MCF 10A (cell line): ENCODE measurements around the gene PARP12. TPM values are rescaled to one million over a fixed set of nuclear protein-coding genes. Genes with fewer than 3 reads are reported as not detected.

ENCODE experiments used
- BruUV-seq: library from RNA; stranded (reverse); fragments of 400-500 nt; replicated peaks from 2 replicates; lab custom pipeline; 2021; lab: Mats Ljungman, UMichigan
- CTCF ChIA-PET: fragments of 300-600 bp; sonication (Branson Sonifier 250); formaldehyde crosslinking; extraction: SDS; loops from one replicate; lab custom pipeline; 2021; ENCODE audit warnings: antibody characterized with exemption, inconsistent platforms; lab: Yijun Ruan, JAX
- POLR2A ChIA-PET: fragments of 300-600, 350-650 bp; sonication (Branson Sonifier 250); formaldehyde crosslinking; extraction: SDS; loops from one replicate; lab custom pipeline; 2020; ENCODE audit warnings: antibody characterized with exemption, inconsistent platforms; lab: Yijun Ruan, JAX
- DNase-seq: peaks from one replicate; pipeline ENCODE4 v3.0.0-alpha.2; 2018; ENCODE audit not compliant: unreplicated experiment
- H3K27ac Mint-ChIP-seq: one replicate; pipeline ENCODE4 v1.8.0; 2022; ENCODE audit warnings: mild to moderate bottlenecking, low read depth, mixed read lengths; ENCODE audit not compliant: unreplicated experiment
- H3K27me3 Mint-ChIP-seq: one replicate; pipeline ENCODE4 v1.8.0; 2022; ENCODE audit warnings: mixed read lengths; ENCODE audit not compliant: insufficient read depth, unreplicated experiment
- H3K36me3 Mint-ChIP-seq: one replicate; pipeline ENCODE4 v1.8.0; 2022; ENCODE audit warnings: mild to moderate bottlenecking, moderate library complexity, mixed read lengths; ENCODE audit not compliant: insufficient read depth, unreplicated experiment
- H3K4me1 Mint-ChIP-seq: one replicate; pipeline ENCODE4 v1.8.0; 2022; ENCODE audit warnings: mixed read lengths; ENCODE audit not compliant: insufficient read depth, unreplicated experiment
- H3K4me3 Mint-ChIP-seq: one replicate; pipeline ENCODE4 v1.8.0; 2022; ENCODE audit warnings: mild to moderate bottlenecking, moderate library complexity, mixed read lengths; ENCODE audit not compliant: unreplicated experiment
- H3K9me3 Mint-ChIP-seq: one replicate; pipeline ENCODE4 v1.8.0; 2022; ENCODE audit warnings: mixed read lengths; ENCODE audit not compliant: unreplicated experiment
- CTCF ChIP-seq: fragments of 200-600 bp; IDR thresholded peaks from one replicate; pipeline ENCODE4 v1.8.0; 2022; ENCODE audit warnings: antibody characterized with exemption, mild to moderate bottlenecking; ENCODE audit not compliant: unreplicated experiment
- intact Hi-C: fragments of 100-400 bp; cut with micrococcal nuclease; formaldehyde crosslinking; loops from 2 replicates; pipeline ENCODE4 v1.14.1; 2022
- total RNA-seq: library from RNA; stranded (reverse); gene quantifications from 2 replicates; pipeline ENCODE4 v1.2.3, GENCODE V29; 2022

The PARP12 gene
- total RNA-seq, 1 experiment from 2014 or later, result 35.0 TPM

- ChIA-PET CTCF (no interaction called here), POLR2A (interaction anchor here (0.6 kb wide), 1 partner anchor 13 kb away, joined by 3 read pairs; no protein-coding TSS in a partner anchor)
- H3K4me3 Mint-ChIP-seq, result no peak overlapping the region
- H3K4me1 Mint-ChIP-seq, result no peaks in the 10 kb centered on the region
- no peak overlapping the region for H3K27ac Mint-ChIP-seq
- H3K9me3 Mint-ChIP-seq, result peaks cover 8% of the 10 kb centered on the region
- no peak for DNase-seq
- BruUV-seq, result no TSS peak
- TF ChIP-seq CTCF, result no peak
- no peaks in the 10 kb centered on the region for H3K27me3 Mint-ChIP-seq
- no peaks in the 10 kb centered on the region for H3K36me3 Mint-ChIP-seq
- intact Hi-C loops, result no loop called here
Measured at GRCh38 chr7:140074780-140075179, 12.0 kb upstream of the PARP12 start.

- no peaks in the 10 kb centered on the region for H3K36me3 Mint-ChIP-seq
- TF ChIP-seq CTCF, result no peak
- POLR2A ChIA-PET, result no interaction called here
- no peak for DNase-seq
- H3K27ac Mint-ChIP-seq, result no peak overlapping the region
- BruUV-seq, result no TSS peak
- no peaks in the 10 kb centered on the region for H3K4me1 Mint-ChIP-seq
- peaks cover 37% of the 10 kb centered on the region for H3K9me3 Mint-ChIP-seq
- CTCF ChIA-PET, result no interaction called here
- H3K27me3 Mint-ChIP-seq, result no peaks in the 10 kb centered on the region
- intact Hi-C loops, result no loop called here
- H3K4me3 Mint-ChIP-seq, result no peak overlapping the region
Measured at GRCh38 chr7:140070546-140070945, 7.8 kb upstream of the PARP12 start.

- no peak overlapping the region for H3K27ac Mint-ChIP-seq
- H3K4me1 Mint-ChIP-seq, result no peaks in the 10 kb centered on the region
- peaks cover 39% of the 10 kb centered on the region for H3K9me3 Mint-ChIP-seq
- H3K36me3 Mint-ChIP-seq, result no peaks in the 10 kb centered on the region
- ChIA-PET CTCF (no interaction called here), POLR2A (interaction anchor here (0.6 kb wide), 1 partner anchor 18 kb away, joined by 3 read pairs; no protein-coding TSS in a partner anchor)
- intact Hi-C loops, result no loop called here
- no peak for DNase-seq
- no peak for TF ChIP-seq CTCF
- no TSS peak for BruUV-seq
- H3K4me3 Mint-ChIP-seq, result no peak overlapping the region
- H3K27me3 Mint-ChIP-seq, result no peaks in the 10 kb centered on the region
Measured at GRCh38 chr7:140069298-140069949, 6.7 kb upstream of the PARP12 start.

- intact Hi-C loops, result no loop called here
- TF ChIP-seq CTCF, result no peak
- no peak for DNase-seq
- Mint-ChIP-seq H3K4me3 (no peak overlapping the region), H3K27ac (no peak overlapping the region), H3K36me3 (no peaks in the 10 kb centered on the region), H3K4me1 (no peaks in the 10 kb centered on the region), H3K9me3 (peaks cover 39% of the 10 kb centered on the region), H3K27me3 (no peaks in the 10 kb centered on the region)
- ChIA-PET CTCF (no interaction called here), POLR2A (interaction anchor here (0.6 kb wide), 1 partner anchor 92 kb away, joined by 4 read pairs; no protein-coding TSS in a partner anchor)
- no TSS peak for BruUV-seq
Measured at GRCh38 chr7:140068033-140068432, 5.3 kb upstream of the PARP12 start.
